Gastrocnemius medialis (tissue), 4 donors: ENCODE data around the gene NSMF. TPM values are rescaled to one million over a fixed set of nuclear protein-coding genes. Genes with fewer than 3 reads are reported as not detected.

Experiments used
- ATAC-seq, 2 donors: fragments of 150-250 bp; one replicate each; pipeline ENCODE4 v1.9.1; 2016
- DNase-seq, 2 donors: peaks; one replicate each; pipeline ENCODE4 v3.0.0-alpha.2; 2019
- H3K27ac ChIP-seq, 4 donors: fragments of 200-600 bp; sonication (generic); 1 replicate in 1 of 4; 2 replicates in 3 of 4; pipeline ENCODE4 v1.5.1; 2016 to 2018; ENCODE audit warnings: mild to moderate bottlenecking in 2 of 4, moderate library complexity in 1 of 4
- H3K27me3 ChIP-seq, 3 donors: fragments of 200-600 bp; sonication (generic) in 2 of 3; 1 replicate in 1 of 3; 2 replicates in 2 of 3; pipeline versions ENCODE4 v1.5.1 to v1.6.0; 2016 to 2019; ENCODE audit warnings: mild to moderate bottlenecking in 1 of 3, moderate library complexity in 1 of 3
- H3K36me3 ChIP-seq, 2 donors: fragments of 200-600 bp; sonication (generic) in 1 of 2; one replicate each; pipeline ENCODE4 v1.5.1; 2017 to 2018
- H3K4me1 ChIP-seq, 2 donors: fragments of 200-600 bp; sonication (generic) in 1 of 2; one replicate each; pipeline ENCODE4 v1.5.1; 2016 to 2017; ENCODE audit warnings: mild to moderate bottlenecking in 2 of 2
- H3K4me3 ChIP-seq, 4 donors: fragments of 200-600 bp; sonication (generic) in 3 of 4; 1 replicate in 1 of 4; 2 replicates in 3 of 4; pipeline ENCODE4 v1.5.1; 2016 to 2019; ENCODE audit warnings: mild to moderate bottlenecking in 2 of 4
- H3K9me3 ChIP-seq, 3 donors: fragments of 200-600 bp; sonication (generic) in 2 of 3; 1 replicate in 1 of 3; 2 replicates in 2 of 3; pipeline ENCODE4 v1.5.1; 2016 to 2019
- POLR2A ChIP-seq, 2 donors: fragments of 450-650 bp; IDR thresholded peaks; one replicate each; pipeline ENCODE4 v1.6.1; 2017; ENCODE audit warnings: antibody characterized with exemption in 2 of 2, mild to moderate bottlenecking in 2 of 2, moderate library complexity in 2 of 2
- in situ Hi-C, 4 donors: fragments of 200-750 bp; cut with MboI; loops; one replicate each; pipeline versions ENCODE4 v1.15.0 to v1.8.0; 2017; ENCODE audit warnings: low sequenced_read_pairs in 4 of 4
- intact Hi-C: fragments of 100-400 bp; cut with DNase I; formaldehyde crosslinking; loops from one replicate; pipeline ENCODE4 v1.15.1; 2023; ENCODE audit warnings: low total_unique reads
- total RNA-seq, 4 donors: library from RNA; depleted of rRNA; stranded (reverse); fragments of >200 nt; gene quantifications; one replicate each; pipeline versions ENCODE4 v1.1.0 to v1.2.3, GENCODE V29; 2016
- TF ChIP-seq, protein P1 (sequence below), 5 experiments: fragments of 450-650 bp in 3 of 5; fragments of 200-600 bp in 2 of 5; sonication (generic) in 2 of 5; IDR thresholded peaks in 4 of 5; conservative IDR thresholded peaks in 1 of 5; 1 replicate in 4 of 5; 2 replicates in 1 of 5; pipeline ENCODE4 v1.5.1; 2016 to 2019; ENCODE audit warnings: antibody characterized with exemption in 5 of 5, mild to moderate bottlenecking in 3 of 5, moderate library complexity in 3 of 5

NSMF gene
- total RNA-seq, 4 donors from 2014 or later, result 4.4 to 8.4 (median 7.1) TPM

- Histone ChIP-seq H3K36me3 (peaks cover 0 to 11% of the 10 kb centered on the region in 2 donors), H3K9me3 (no peaks in the 10 kb centered on the region), H3K4me3 (no peak overlapping the region), H3K27me3 (no peaks in the 10 kb centered on the region), H3K27ac (no peak overlapping the region), H3K4me1 (peaks cover 5 to 6% of the 10 kb centered on the region in 2 donors)
- ATAC-seq (no peak), DNase-seq (peak in 1 of 2 donors; percentile 10)
- TF ChIP-seq, protein P1, sequence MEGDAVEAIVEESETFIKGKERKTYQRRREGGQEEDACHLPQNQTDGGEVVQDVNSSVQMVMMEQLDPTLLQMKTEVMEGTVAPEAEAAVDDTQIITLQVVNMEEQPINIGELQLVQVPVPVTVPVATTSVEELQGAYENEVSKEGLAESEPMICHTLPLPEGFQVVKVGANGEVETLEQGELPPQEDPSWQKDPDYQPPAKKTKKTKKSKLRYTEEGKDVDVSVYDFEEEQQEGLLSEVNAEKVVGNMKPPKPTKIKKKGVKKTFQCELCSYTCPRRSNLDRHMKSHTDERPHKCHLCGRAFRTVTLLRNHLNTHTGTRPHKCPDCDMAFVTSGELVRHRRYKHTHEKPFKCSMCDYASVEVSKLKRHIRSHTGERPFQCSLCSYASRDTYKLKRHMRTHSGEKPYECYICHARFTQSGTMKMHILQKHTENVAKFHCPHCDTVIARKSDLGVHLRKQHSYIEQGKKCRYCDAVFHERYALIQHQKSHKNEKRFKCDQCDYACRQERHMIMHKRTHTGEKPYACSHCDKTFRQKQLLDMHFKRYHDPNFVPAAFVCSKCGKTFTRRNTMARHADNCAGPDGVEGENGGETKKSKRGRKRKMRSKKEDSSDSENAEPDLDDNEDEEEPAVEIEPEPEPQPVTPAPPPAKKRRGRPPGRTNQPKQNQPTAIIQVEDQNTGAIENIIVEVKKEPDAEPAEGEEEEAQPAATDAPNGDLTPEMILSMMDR (IDR thresholded peaks at IDR 0.05 in 4 of 5, conservative IDR thresholded peaks at IDR 0.05 in 1 of 5), result no peak
- TF ChIP-seq POLR2A (IDR thresholded peaks at IDR 0.05), result no peak
- intact Hi-C loops, result no loop called here
- in situ Hi-C loops, result no loop called here
These were observed 5.3 kb upstream of the NSMF start for GRCh38 chr9:137464291-137464999.

DNA sequence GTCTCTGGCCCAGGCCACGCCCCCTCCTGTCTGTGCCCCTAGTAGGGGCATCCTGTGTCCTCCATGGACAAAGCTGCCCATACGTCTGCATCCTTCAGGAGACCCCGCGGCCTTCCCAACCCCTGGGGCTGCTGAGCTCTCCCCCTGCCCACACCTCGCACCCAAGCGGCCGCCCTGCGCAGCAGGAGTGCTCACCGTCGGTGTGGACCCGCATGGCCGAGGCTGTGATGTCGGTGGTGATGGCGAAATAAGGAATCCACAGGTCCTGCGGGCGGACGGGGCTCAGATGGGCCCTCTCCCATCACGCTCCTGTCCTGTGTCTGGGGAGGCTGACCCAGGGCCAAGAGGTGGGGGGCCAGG lies 4.8 kb upstream of the NSMF start:
- ATAC-seq (no peak), DNase-seq (no peak)
- Histone ChIP-seq H3K36me3 (peaks cover 0 to 11% of the 10 kb centered on the region in 2 donors), H3K4me1 (peaks cover 6% of the 10 kb centered on the region in 2 donors), H3K9me3 (no peaks in the 10 kb centered on the region), H3K27me3 (no peaks in the 10 kb centered on the region), H3K4me3 (no peak overlapping the region), H3K27ac (no peak overlapping the region)
- TF ChIP-seq, protein P1 (IDR thresholded peaks at IDR 0.05 in 4 of 5, conservative IDR thresholded peaks at IDR 0.05 in 1 of 5), result no peak
- no peak for TF ChIP-seq POLR2A (IDR thresholded peaks at IDR 0.05)
- in situ Hi-C loops, result no loop called here
- intact Hi-C loops, result no loop called here

DNA sequence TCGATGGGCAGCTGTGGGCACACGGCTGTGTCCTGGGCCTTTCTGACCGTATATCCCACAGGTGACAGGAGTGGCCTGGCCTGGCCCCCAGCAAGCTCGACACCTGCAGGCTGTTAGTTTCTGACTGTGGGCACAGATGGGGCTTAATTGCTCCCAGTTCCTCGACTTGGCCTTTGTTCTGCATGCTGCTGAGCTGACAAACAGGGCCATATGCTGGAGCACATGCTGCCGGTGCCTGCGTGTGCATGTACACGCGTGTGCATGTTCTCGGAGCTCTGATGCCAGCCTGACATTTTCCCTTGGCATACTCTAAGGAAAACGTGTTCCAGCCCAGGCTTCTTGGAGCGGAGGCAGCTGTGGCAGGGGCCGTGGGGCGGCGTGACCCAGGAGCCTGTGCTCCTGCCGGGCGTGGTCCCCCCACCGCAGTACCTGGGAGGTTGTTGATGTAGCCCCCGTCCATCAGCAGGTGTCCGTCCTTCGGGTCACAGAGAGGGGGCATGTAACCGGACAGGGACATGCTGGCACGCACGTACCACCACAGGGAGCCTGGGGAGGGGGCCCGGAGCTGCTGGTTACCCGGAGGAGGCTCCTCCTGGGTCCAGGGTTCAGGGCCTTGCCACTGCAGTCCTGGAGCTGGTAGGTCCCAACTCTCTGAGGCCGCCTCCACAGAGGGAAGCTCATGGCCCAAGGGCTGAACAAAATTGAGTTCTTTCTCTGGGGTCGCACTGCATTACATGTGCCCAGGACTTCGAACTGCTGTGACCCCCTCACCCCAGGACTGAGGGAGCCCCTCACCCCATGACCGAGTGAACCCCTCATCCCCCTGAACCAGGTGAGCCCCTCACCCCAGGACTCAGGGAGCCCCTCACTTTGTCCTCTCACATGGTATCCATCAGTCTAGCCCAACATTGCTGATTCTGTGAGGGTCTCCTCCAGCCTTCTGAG lies 4.1 kb upstream of the NSMF start:
- ATAC-seq (no peak), DNase-seq (peak in 1 of 2 donors; percentile 12)
- Histone ChIP-seq H3K4me3 (no peak overlapping the region), H3K27ac (no peak overlapping the region), H3K27me3 (no peaks in the 10 kb centered on the region), H3K36me3 (peaks cover 0 to 11% of the 10 kb centered on the region in 2 donors), H3K9me3 (no peaks in the 10 kb centered on the region), H3K4me1 (peaks cover 10 to 11% of the 10 kb centered on the region in 2 donors)
- intact Hi-C loops (no loop called here), in situ Hi-C loops (no loop called here)
- TF ChIP-seq, protein P1 (IDR thresholded peaks at IDR 0.05 in 4 of 5, conservative IDR thresholded peaks at IDR 0.05 in 1 of 5), result no peak
- TF ChIP-seq POLR2A (IDR thresholded peaks at IDR 0.05), result no peak

- in situ Hi-C loops, result no loop called here
- Histone ChIP-seq H3K4me3 (no peak overlapping the region), H3K4me1 (peaks cover 10 to 11% of the 10 kb centered on the region in 2 donors), H3K9me3 (no peaks in the 10 kb centered on the region), H3K27me3 (no peaks in the 10 kb centered on the region), H3K36me3 (peaks cover 0 to 11% of the 10 kb centered on the region in 2 donors), H3K27ac (no peak overlapping the region)
- ATAC-seq, result no peak
- no peak for TF ChIP-seq POLR2A (IDR thresholded peaks at IDR 0.05)
- TF ChIP-seq, protein P1 (IDR thresholded peaks at IDR 0.05 in 4 of 5, conservative IDR thresholded peaks at IDR 0.05 in 1 of 5), result no peak
- intact Hi-C loops, result no loop called here
- peak in 1 of 2 donors; percentile 8 for DNase-seq
These were observed 3.4 kb upstream of the NSMF start for GRCh38 chr9:137462396-137462985.
